HG03060 (cell line): ENCODE results near the gene PLEKHA1.

ENCODE experiments used
- ATAC-seq: cut with Tn5 transposase; IDR thresholded peaks from one replicate; pipeline ENCODE4 v1.9.1; 2021; ENCODE audit warnings: low read depth, moderate number of reproducible peaks; ENCODE audit not compliant: unreplicated experiment

The PLEKHA1 gene

GRCh38 chr10:122459561-122460273, 85.2 kb downstream of the PLEKHA1 start:
- no peak for ATAC-seq

DNA sequence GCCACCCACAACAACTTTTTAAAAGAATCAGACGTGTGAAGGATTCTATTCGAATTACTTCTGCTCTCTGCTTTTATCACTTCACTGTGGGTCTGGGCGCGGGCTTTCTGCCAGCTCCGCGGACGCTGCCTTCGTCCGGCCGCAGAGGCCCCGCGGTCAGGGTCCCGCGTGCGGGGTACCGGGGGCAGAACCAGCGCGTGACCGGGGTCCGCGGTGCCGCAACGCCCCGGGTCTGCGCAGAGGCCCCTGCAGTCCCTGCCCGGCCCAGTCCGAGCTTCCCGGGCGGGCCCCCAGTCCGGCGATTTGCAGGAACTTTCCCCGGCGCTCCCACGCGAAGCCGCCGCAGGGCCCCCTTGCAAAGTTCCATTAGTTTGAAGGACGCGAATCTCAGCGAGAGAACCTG, 86.4 kb downstream of the PLEKHA1 start:
- no peak for ATAC-seq

GRCh38 chr10:122461367-122461728, 86.8 kb downstream of the PLEKHA1 start, which contains the start of gene HTRA1:
TSS of gene HTRA1 (plus strand) at chr10:122461553. CDS start at chr10:122461653, 100 bp downstream.
- no peak for ATAC-seq

GRCh38 chr10:122461729-122462532, 87.4 kb downstream of the PLEKHA1 start:
- no peak for ATAC-seq

GRCh38 chr10:122462533-122463465, 88.3 kb downstream of the PLEKHA1 start:
- no peak for ATAC-seq

DNA sequence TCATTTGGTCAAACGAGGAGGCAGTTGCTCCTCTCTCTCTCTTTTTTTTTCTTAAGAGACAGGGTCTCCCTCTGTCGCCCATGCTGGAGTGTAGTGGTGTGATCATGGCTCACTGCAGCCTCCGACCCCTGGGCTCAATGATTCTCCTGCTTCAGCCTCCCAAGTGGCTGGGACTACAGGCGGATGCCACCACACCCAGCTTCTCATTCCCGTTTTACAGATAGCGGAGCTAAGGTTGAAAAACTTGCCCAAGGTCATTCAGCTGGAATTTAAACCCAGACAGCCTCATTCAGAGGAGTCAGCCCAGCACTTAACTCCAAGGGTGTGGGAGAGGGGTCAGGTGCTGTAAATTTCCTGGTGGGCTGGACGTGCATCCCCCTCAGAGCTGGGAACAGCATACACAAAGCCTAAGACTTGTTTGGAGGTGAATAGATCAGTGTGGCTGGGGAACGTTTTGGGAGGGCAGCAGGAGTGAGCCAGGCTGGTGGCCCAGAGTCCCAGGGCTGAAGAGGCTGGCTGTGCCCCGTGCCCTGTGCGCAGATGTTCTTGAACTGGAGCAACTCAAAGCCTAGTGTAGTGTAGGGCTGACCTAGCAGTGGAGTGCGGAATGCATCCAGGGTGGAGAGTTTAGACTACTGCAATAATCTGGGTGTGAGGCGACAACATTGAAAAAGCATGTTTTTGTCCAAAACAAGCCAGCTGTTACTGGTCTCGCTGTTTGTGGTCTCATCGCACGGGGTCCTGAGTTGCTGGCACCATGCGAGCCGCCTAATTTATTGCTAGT, 89.2 kb downstream of the PLEKHA1 start:
- ATAC-seq: no peak

- ATAC-seq: no peak
These were observed 89.7 kb downstream of the PLEKHA1 start for GRCh38 chr10:122464250-122464510.

DNA sequence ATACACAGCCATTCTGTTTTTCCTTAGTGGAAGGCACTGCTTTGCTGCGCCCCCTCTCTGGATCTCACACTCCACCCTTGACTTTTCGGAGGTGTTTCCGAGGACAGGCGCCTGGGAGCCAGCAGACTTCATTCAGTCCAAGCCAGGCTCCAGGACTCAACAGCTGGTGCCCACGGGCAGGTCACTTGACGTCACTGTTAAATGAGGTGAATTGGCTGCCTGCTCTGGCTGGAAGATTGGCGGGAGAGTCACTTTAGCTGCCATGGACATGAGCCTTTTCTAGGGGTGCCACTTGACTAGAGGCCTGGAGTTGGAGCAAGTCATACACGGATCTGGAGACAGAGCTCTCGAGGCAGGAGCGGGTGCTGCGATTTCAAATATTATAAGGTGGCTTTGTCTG, 90.1 kb downstream of the PLEKHA1 start:
- no peak for ATAC-seq

- no peak for ATAC-seq
These were observed 91.0 kb downstream of the PLEKHA1 start for GRCh38 chr10:122465401-122466040.

DNA sequence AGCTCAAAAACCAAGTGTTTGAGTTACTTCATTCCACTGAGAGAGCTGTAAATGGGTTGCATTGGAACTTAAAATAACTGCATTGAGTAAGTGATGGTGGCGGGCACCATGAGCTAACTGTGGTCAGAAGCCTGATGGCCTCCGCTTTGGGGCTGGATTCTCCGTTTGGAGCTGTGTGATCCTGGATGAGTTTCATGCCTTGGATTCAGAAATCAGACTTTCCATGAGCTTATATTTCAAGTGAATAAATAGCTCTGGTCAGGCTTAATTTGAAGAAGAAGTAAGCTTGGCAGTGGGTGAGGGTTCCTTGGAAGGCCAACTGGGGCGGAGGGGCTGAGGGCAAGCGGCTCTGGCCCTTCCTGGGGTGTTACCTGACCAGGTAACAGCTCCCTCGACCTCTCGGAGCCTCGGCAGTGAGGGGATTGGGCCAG, 92.5 kb downstream of the PLEKHA1 start:
- no peak for ATAC-seq

- ATAC-seq: no peak
These were observed 93.2 kb downstream of the PLEKHA1 start for GRCh38 chr10:122467701-122468100.

DNA sequence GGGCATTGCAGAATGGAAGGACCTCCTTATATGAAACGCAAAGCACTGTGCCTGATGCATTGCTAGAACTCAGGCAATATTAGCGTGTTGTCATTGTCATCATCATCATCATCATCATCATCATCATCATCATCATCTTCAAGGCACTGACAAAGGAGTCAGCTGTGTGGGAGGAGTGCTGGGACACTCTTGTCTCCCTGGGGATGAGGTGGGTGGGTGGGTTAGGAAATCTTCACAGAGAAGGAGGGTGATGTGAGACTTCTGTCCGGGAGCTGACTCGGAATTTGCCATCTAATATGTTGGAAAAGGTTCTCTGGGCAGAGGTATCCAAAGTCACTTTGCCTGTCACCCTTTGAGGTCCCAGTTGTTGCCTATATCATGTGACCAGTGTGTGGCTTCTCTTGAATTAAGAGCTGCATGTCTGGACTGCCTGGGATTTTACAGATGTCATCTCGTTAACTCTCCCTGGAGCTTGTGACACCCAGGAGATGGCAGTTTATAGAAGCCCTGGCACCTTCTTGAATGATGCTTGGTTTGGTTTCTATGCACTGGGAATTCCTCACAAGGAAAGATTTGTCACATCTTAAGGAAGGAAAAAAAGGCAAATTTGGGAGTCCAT, 93.9 kb downstream of the PLEKHA1 start:
- no peak for ATAC-seq

GRCh38 chr10:122468926-122469781, 94.6 kb downstream of the PLEKHA1 start:
- no peak for ATAC-seq

GRCh38 chr10:122469848-122470247, 95.3 kb downstream of the PLEKHA1 start:
- ATAC-seq: no peak

GRCh38 chr10:122471531-122472177, 97.1 kb downstream of the PLEKHA1 start:
- ATAC-seq: no peak

GRCh38 chr10:122473116-122473515, 98.6 kb downstream of the PLEKHA1 start:
- no peak for ATAC-seq

DNA sequence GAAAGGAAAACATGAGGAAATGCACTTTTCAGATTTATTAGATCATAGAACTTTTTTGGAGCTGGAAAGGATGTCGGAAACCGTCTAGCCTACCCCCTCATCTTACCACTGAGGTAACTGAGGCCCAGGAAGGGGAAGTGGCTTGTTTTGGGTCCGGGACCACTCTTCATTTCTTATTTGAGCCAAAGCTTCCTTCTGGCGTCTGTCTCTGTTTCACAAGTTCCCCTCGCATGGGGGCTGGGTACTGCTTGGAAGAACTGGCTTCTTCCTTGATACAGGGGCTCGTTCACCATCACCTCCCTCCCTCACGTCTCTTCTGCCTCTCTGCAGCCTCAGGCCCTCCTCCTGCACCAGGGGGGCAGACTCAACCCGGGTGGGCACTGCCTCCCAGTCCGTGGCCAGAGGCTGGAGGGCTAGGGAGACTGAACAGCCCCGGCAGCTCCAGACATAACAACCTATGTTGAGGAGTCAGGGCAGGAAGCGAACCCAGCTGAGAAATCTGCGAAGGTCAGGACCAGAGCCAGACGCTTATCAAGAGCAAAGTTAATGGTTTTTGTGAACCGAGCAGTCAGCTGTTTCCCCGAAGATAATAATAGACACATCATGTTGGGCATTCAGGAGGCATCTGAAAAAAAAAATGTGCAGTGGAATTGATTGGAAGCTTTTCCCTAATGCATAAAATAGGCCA, 99.8 kb downstream of the PLEKHA1 start:
- ATAC-seq: no peak
